Neural progenitor cell (in vitro differentiated cells): ENCODE measurements around the gene PDE11A.

Experiments
- CTCF ChIP-seq: fragments of 200-600 bp; sonication (generic); IDR thresholded peaks from 2 replicates; pipeline ENCODE4 v1.5.1; 2017; ENCODE audit warnings: antibody characterized with exemption, mild to moderate bottlenecking
- EZH2 ChIP-seq: fragments of 200-600 bp; sonication (generic); IDR thresholded peaks from 2 replicates; pipeline ENCODE4 v1.6.1; 2017; ENCODE audit warnings: antibody characterized with exemption, mild to moderate bottlenecking, moderate library complexity

GRCh38 chr2:178012639-178013038 lies 59.9 kb downstream of the PDE11A start:
- TF ChIP-seq CTCF, result no peak
- TF ChIP-seq EZH2, result no peak
